Fibroblast of peridontal ligament (primary cell): ENCODE measurements around the gene FUCA2.
"Not testable (repeated sequence)": the region's sequence is repeated elsewhere in the genome, so short reads cannot be mapped to it uniquely, and the experiment has no call there.

Source experiments
- DNase-seq: peaks from one replicate; pipeline ENCODE4 v3.0.0-alpha.2; 2010; ENCODE audit errors: extremely low read depth

FUCA2 gene

DNA sequence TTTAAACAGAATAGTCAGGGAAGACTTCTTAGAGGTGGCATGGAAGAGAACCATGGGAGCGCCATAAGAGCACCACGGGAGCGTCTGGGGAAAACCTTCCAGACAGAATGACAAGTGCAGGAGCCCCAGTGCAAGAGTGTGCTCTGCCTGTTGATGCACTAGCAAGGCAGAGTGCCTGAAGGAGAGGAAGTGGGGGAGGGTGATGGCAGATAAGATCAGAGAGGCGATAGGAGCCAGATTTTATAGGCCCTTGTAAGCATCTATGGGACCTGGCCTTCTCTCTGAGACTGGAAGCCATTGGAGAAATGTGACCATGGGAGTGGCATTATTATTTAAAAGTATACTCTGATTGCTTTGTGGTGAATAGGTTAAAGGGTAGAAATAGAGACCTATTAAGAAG, 13.1 kb downstream of the FUCA2 start:
- DNase-seq: no peak

DNA sequence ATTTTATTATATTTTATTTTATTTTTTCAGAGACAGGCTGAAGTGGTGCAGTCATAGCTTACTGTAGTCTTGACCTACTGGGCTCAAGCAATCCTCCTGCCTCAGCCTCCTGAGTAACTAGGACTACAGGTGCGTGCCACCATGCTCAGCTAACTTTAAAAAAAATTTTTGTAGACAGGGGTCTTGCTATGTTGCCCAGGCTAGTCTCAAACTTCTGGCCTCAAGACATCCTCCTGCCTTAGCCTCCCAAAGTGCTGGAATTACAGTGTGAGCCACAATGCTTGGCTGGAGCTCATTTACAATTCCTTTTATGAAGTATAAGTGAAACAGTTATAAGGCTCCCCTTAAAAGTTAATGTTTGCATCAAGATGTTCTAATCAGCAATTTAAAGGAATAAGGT, 14.5 kb downstream of the FUCA2 start:
- no peak for DNase-seq

DNA sequence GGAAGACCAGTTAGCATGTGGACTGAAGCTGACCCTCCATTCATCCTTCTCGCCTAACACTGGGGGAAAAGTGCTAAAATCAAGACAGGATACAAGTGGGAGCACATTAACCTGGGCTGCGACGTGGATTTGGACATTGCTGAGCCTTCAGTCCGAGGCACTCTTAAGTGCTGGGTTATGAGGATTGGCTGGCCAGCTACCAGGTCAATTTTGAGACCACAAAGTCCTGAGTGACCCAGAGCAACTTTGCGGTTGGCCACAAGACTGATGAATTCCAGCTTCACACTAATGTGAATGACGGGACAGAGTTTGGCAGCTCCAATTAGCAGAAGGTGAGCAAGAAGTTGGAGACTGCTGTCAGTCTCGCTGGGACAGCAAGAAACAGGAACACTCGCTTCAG, 20.7 kb downstream of the FUCA2 start:
- DNase-seq: no peak

DNA sequence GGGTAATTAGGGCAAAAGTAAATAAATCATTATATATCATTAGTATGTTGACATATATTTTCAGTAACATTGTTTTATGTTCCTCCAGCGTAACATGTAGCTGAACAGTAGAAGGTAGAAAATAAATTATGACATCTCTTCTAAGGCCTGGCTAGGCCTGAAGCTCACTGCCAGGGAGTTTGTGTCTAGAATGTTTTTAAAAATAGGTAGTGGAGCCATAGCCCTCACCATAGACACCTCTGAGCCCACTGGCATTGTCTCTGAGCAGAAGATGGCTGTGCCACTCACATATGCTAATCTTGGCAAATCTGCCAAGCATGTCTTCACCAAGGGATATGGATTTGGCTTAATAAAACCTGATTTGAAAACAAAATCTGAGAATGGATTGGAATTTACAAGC, 21.3 kb downstream of the FUCA2 start:
- DNase-seq: no peak

DNA sequence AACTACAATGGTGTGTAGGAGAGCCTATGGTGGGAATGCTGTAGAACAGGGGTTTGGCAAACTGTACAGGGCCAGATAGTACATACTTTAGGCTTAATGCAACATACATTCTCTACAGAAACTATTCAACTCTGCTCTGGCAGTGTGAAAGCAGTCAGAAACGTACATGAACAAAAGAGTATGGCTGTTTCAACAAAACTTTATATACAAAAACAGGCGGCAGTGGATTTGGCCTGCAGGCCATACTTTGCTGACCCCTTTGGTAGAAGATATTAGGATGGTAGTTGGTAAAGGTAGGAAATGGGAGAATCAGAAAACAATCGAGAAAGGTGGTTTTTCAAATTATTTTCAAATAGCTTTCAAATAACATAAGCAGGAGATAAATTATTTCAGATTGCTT, 24.8 kb downstream of the FUCA2 start:
- no peak for DNase-seq

DNA sequence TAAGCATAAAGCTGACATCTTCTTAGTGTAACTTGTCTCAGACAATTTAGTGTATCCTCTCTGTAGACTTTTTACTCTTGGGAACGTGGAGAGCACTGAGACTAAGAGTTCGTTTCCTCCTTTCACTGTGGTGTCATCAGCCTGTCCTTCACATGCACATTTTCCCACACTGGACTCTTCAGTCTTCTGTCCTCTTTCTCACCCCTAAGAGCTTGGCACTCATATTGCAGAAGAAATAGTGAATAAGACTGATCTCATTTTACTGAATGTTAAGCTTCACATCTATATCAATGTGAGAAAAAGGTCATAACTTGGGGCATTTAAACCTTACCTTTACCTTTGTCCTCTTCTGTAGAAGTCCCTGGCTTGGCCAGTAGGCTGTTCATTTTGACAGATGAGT, 25.6 kb downstream of the FUCA2 start:
- DNase-seq: no peak

DNA sequence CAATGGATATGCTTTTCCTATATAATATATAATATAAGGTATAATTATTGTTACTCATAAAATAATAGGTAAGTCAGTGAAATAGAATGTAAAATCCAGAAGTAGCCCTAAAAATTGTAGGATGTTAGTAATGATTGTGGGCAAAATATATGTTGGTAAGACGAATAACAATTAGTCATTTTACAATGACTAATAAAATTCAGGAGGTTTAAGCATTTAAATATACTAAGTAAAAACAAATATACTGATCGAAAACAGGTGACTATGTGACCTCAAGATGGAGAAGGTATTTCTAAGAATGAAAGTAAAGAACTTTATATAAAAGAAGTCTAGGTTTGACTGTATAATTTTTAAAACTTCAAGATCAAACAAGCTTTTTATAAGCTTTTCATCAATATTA, 28.9 kb downstream of the FUCA2 start:
- DNase-seq: no peak

DNA sequence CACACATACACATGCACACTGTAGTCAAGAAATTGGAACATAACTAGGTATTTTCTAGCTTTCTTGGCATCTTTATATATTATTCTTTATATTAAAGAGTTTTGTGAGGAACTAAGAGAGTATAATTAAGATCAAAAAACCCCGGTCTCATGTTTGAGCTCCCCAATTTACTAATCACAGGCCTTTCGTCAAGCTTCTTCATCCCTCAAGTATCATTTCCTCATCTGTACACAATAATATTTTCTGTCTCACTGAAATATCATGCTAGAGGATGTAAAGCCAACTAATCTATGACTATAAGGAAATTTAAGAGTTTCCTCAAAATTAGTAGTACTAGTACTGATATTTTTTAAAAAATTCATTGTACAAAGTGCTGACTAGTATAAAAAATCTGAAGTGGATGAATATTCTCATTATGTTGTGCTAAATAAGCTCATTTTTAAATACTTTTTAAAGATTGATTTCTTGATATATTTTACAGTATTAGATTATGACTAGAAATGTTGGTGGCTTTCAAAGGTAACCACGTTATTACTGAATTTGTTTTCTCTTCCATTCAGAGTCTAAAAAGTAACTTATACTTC, 32.9 kb downstream of the FUCA2 start:
- no peak for DNase-seq

DNA sequence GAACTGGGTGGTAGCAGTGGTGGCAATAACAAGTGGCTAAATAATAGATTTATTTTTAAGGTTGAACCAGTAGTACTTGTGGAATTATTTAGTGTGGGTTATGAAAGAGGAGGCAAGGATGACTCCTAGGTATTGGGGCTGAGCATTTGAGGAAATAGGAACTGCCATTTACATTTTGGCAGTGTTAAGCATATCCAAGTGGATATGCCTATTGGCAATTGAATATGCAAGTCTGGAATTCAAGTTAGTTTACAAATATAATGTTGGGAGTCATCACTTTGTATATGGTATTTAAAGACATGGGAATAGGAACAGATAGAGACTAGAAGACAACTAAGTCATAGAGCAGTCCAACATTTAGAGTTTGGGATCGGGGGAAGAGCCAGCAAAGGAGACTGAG, 35.0 kb downstream of the FUCA2 start:
- no peak for DNase-seq

DNA sequence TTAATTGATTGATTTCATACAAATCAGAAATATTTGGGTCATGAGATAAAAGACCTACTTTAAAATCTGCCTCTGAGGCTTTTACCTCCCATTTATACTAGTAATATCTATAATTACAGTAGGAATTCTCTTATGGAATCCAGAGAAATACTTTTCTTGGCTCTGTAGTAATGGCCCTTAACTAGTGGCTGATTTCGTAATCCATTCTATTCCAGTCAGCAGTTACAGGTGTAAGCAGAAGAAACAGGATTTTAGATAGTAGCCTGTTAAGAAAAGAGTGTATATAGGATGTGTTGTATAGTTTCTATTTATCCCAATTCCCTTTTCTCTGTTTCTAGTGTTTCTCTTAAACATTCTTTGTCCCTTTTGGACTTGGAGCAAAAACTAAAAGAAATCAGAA, 39.7 kb downstream of the FUCA2 start:
- DNase-seq: no peak

DNA sequence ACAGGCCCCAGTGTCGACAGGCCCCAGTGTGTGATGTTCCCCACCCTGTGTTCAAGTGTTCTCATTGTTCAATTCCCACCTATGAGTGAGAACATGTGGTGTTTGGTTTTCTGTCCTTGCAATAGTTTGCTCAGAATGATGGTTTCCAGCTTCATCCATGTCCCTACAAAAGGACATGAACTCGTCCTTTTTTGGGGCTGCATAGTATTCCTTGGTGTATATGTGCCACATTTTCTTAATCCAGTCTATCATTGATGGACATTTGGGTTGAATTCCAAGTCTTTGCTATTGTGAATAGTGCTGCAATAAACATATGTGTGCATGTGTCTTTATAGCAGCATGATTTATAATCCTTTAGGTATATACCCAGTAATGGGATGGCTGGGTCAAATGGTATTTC, 42.7 kb downstream of the FUCA2 start:
- not testable (repeated sequence) for DNase-seq

DNA sequence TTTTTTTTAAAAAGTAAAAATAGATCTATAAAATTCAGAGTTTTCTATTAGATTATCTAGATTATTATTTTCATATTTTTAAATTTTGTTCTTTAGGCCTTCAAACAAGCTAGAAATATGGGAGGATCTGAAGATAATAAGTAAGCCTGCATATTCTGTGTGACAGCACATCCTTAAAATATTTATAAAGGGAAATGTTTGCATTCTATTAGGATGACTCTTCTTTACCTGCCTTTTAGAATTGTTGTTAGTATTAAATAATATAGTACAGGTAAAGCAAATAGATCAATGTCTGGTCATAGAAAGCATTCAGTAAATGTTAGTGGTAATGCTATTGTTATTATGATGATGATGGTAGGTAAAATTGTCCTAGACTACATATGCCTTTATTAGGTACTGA, 43.5 kb downstream of the FUCA2 start:
- DNase-seq: no peak

DNA sequence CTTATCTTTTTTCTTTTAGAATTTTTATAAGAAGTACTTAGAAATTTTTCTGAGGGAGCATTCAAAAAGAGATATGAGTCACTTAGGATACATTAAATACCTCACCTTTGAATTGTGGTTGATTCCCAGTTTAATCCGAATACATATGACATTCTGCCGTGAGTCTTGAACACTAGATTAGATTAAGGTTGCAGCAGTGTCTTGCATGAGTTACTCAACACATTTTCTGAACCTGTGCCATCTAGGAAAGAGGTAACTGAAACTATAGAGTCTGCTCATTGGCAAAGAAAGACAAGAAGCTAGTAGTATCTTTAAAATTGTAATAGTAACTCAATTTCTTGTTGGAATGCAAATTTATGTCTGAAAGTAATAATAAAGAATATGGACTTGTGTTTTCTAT, 46.0 kb downstream of the FUCA2 start:
- DNase-seq: peak; percentile 7

DNA sequence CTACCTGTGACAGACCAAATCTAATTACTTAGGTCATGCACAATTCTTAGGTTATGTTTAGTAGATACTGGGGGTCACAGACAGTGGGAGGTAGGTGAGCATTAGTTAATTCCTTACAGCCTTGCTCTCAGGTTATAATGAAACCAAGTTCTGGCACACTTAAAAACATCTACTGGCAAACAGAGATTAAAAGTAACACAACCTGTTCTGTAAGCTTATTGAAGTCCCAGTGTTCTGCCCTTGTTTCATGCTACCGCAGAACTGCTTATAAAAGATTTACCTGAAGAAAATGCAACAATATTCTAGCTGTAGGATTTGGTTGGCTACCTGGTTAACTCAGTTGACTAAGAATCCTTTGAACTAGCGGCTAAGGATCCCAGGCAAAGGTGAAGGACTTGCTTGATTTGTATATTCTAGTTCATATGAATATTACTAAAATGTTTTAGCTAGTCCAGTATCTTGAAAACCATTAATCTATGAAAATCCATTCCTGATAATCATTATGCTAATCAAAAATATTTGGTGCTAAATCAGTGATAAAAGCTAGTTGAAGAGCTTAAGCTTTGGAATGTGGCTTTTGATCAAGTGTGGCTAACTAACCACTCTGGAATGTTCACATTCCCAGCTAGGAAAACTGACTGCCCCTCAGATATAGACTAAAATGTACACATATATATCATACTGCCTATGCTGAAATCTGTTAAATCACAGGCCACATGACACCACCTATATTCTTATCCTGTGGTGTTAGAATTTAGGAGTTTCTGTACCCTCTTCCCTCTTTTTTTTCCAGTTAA, 53.8 kb downstream of the FUCA2 start:
- peak; percentile 7 for DNase-seq

DNA sequence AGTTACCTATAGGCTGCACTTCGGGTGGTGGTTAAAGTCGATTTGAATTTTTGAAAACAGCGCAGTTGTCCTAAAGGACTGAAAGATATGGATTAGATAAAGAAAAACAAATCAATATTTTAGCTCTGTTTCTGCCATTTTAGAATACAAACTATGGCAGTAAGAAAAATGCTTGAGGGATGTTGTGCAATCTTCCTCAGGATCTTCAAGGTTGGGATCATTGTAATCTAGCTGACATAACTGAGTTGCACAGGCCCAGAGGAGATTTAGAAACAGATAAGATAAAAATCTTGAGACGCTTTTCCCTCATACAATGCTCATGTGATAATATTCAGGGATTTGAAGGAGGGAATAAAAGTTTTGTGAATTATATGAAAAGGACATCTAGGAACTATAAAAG, 60.0 kb downstream of the FUCA2 start:
- DNase-seq: peak; percentile 50

DNA sequence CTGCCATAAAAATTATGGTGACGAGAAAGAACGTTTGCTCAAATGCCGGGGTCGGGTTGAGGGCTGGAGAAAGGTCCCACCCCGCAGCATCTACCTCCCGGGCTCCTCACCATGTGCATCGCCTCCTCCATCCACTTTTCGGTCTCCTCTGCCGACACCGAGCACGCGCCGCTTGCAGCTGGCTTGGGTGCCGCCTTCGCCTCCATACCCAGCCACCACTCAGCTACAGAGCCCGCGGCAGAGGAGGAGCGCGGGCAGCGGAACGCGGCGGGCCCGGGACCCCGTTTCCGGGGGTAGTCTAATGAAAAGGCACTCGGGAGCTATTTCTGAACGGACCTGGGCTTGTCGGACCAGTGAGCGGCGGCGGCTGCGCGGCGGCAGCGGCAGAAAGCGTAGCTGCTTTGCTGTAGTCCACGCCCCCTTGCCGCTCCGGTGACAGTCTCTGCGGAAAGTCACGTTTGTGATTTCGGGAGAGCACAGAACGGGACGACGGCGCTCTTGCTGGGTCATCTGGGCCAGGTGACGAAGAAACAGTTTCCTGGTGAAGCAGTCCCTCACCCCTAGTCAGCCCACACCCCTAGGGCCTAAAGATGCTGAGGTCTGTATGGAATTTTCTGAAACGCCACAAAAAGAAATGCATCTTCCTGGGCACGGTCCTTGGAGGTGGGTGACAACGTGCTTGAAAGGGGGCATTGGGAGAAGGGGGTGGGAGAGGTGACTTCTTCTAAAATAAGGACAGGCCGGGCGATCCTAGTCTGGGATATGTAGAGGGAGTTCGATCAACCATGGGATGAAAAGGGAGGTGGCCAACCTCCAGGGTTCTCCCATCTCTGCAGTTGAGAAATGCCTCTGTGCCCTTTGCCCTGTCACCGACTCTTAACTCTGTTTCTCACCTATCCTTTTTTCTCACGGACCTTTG, 60.8 kb downstream of the FUCA2 start, which contains the start of the genes ADAT2 and PEX3:
TSS of gene ADAT2 (minus strand) at position 243 of the 919 bp plus-strand sequence. CDS start at position 206, 37 bp downstream.
TSS of gene PEX3 (plus strand) at position 353 of the 919 bp plus-strand sequence. CDS start at position 591, 238 bp downstream.
- DNase-seq: peak; percentile 91

DNA sequence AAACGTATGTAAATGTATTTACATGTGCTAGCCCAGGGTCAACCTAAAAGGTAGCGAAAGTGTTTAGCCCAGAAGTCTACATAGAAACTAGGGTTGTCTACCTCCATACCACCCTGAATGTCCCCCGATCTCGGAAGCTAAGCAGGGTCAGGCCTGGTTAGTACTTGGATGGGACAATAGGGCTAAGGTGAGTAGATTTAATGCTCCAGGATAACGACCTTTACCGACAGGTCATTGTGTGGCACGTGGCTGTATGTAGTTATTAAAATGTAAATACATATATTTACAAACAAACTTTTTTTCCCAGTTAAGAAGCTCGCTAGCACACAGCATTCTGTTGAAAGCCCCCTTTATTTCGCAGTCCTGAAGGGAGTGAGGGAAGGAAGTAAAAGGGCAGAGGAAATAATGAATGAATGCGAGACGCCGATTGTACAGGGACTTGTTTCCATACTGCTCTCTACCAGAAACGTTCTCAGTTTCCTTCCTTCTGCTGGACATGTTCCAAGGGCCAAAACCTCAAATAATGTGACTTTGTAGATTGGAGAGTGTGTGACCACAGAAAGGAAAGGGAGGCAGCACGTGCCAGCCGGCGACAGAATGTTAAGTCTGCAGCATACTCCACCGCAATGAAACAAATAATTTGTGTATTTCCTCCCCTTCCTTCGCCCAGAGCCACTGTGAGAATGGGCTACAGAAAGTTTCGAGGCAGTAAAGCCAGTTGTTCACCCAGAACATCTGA, 61.6 kb downstream of the FUCA2 start:
- DNase-seq: peak; percentile 46

DNA sequence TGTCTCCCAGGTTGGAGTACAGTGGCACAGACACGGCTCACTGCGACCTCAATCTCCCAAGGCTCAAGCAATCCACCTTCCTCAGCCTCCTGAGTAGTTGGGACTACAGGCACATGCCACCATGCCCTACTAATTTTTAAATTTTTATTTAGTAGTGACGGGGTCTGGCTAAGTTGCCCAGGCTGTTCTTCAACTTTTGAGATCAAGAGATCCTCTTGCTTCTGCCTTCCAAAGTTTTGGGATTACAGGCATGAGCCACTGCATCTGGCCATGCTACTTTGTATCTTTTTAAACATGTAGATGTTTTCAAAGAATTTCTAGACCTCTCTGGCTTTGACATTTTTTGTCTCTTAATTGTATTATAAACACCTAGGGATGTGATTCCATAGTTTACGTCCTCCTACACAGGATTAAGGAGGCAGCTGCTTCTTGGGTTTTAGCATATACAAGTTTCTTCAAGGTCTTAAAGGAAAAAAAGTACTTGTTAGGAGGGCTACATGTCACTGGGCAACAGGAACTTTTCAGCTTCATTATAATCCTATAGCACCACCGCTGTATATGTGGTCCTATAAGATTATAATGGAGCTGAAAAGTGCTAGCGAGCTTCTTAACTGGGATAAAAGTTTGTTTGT, 62.3 kb downstream of the FUCA2 start:
- DNase-seq: peak; percentile 6

DNA sequence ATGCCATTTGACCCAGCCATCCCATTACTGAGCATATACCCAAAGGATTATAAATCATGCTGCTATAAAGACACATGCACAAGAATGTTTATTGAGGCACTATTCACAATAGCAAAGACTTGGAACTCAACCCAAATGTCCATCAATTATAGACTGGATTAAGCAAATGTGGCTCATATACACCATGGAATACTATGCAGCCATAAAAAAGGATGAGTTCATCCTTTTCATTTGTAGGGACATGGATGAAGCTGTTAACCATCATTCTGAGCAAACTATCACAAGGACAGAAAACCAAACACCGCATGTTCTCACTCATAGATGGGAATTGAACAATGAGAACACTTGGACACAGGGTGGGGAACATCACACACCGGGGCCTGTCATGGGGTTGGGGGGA, 63.7 kb downstream of the FUCA2 start:
- not testable (repeated sequence) for DNase-seq
